ENCODE data around the gene METTL24.

METTL24 gene, protein sequence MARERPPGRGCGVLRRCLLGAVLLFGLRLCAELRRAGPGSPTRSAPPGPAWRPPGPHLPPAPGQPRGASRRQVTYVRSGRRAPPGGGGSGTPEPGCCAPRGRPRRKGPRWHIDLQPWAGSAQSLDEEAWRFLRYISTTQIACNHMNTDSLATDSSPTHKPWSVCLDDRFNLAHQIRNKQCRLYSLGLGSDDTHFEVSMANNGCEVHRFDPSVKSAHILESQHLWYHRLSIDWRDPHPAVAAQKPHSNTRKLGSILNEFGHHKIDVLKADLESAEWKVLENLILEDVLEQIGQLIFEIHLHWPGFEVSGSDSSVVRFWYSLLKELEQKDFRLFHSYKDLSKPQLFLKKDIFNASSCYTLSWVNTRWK

DNA sequence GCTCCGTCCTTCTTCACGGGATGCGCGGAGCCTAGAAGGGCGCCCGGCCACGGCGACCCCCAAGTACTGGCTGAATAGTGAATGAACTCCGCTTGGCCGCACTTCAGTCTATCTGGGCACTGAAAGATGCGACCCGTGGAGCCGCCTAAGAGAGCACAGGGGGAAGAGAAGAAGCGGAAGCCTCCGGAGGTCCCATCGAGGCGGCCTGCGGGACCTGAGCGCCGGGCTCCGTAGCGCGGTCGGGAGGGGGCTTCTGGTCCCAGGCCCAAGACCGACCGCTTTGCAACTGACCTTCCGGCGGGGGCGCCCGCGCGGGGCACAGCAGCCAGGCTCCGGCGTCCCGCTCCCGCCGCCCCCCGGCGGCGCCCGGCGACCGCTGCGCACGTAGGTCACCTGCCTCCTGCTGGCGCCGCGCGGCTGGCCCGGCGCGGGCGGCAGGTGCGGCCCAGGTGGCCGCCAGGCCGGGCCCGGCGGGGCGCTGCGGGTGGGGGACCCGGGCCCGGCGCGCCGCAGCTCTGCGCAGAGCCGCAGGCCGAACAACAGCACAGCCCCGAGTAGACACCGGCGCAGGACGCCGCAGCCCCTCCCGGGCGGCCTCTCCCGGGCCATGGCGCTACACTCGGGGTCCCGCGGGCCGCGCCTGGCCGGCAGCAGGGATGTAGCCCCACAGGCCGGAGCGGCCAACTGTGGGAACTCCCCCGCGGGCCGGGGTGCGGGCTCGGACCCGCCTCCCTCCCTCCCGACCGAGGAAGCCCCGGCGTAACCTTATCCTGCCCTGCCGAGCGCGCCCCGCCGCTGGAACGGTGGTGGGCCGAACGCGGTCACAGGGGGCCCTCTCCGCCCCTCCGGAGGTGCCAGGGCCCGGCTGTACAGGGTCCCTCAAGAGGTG lies at the start of gene METTL24:
Gene METTL24 (minus strand): TSS at position 686 of the 889 bp plus-strand sequence. CDS start 77 bp downstream, at position 609.
- DNase-seq = peak; percentile 36

DNA sequence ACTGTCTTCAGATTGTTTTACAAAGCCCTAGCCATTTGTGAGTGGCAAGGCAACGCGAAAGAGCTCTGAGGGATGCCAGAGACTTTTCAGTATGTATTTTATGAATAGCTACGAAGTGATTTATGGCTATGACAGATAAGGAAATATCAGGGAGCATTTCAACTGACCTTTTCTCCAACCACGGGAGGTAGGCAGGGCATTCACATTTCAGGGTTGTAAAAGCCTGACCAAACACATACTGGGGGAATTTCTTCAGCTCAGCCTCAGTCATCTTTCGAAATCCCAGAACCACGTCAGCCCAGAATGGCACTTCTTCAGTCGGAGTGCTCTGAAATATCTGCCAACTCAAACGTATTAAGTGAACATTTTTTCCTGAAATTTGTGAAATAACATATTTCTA lies 46.5 kb upstream of the METTL24 start:
- no peak for DNase-seq

DNA sequence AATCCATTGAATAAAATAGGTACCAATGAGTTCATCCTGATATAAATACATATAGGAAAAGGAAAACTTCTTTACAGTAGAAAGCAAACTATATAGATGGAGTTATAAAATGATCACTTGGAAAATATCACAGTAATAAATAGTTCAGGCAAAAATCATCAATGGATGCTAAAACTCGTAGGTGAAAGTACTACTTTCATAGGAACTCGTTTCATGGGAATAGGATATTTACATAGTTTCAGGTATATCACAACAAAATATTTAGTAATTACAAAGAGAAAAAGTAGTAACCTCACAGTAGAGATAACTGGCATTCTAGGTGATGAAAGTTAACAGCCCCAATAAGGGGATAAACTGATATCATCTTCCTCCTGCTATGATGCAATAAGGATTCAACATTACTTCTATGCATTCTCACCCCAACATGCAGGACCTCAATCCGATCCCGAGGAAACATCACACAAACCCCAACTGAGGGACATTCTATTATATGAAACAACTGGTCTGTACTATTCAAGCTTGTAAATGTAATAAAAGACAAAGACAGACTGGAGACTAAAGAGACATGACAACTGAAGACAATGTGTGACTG lies 43.5 kb upstream of the METTL24 start:
- no peak for DNase-seq

DNA sequence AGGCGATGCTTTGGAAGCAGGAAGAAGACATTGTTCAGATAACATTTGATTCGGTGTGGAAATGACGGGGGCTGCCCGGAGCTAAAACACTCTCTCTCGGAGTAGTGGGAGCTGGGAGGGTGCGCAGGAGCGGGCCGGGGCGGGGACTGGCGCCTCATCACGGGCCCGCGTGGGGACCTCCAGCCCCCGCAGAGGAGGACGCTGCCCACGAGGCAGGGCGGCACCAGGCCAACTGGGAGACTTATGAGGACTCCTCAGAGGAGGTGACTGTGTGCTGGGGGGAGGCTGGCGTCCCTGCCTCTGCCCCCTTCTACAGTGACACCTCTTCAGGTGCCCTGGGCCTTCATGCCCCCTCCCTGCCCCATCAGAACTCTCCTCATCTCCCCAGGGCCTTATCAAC lies 42.1 kb upstream of the METTL24 start:
- DNase-seq = no peak

DNA sequence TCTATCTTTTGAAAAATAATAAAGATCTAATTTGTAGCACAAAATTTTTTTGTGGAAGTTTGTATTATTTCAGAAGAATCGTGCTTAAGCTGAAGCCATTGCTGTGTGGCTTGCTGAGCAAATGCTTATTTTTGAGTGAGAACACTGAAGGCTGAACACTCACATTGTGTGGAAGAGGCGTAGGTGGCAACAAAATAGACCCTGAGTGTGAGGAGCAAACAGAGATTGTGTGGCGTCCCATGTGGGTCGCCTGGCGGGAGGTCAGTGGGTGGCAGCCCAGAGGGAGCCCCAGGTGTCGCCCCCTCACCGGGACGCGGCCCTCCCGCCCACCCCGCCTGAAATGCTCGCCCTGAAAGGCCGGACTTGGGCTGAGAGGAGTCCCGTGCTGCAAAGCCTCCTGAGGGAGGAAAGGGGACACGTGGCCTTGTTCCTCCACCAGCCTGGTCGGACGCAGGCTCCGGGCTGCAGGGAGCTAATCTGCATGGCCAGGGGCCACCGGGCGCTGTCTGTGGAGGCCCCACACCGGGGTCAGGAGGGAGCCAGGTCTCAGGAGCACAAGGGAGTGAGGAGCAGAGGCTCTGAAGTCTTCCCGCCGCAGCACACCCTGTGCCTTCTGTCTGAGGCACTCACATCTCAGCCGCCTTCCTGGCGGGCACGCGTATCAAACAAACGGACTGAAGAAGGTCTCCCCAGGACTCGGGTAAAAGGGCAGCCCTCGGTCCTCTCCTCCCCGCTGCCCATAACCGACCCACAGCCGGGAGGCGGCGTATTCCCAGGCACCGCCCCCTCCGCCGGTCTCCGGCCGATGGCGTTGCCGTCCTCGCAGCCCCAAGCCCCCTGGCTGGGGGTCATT lies 41.3 kb upstream of the METTL24 start:
- peak; percentile 37 for DNase-seq

DNA sequence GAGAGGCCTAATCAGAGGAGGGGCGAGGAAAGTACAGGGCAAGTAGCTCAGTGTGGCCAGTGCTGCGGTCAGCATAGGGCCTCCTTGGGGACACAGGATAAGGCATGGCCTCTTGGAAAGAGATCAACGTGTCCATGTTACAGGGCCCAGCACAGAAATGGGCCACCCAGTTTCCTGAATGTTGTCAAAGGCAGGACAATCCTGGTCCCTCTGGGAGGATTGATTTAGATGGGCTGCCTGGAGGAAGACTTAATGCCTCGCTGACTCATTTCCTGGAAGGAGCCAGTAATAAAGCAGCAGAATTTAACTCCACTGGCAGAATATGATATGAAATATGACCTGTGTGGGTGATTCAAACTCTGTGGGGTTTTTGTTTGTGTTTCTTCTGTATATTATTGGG lies 40.6 kb upstream of the METTL24 start:
- DNase-seq = no peak

DNA sequence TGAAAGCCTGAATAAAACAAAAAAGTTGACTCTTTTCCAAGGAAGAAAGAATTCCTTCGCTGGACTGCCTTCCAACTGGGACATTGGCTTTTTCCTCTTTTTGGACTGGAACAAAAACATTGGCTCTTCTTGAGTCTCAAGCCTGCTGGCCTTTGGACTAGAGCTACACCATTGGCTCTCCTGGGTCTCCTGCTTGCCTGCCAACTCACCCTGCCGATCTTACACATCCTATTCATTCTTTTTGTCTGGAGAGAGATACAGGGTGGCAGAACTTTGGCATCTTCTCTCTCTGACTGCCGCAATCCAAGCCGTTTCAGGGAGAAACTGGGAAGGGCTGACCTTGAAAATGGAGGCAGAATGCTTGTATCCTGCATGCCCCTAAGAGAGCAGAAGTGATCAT lies 37.1 kb upstream of the METTL24 start:
- DNase-seq = no peak

DNA sequence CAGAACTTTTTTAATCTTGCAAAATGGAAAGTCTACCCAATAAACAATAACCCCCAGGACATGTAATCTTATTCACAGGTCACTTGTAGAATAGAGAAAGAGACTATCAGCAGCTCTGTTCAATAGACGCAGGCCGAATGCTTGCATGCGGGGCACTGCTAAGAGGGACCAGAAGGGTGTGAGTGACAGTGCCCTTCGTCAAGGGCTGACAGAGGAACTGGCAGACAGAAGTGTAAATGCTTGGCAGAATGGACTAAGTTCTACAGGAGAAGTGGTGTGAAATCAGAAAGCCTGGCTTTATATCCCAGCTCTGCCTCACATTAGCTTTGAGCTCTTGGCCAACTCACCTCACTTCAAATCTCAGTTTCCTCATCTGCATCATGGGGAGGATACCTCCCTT lies 36.3 kb upstream of the METTL24 start:
- no peak for DNase-seq

DNA sequence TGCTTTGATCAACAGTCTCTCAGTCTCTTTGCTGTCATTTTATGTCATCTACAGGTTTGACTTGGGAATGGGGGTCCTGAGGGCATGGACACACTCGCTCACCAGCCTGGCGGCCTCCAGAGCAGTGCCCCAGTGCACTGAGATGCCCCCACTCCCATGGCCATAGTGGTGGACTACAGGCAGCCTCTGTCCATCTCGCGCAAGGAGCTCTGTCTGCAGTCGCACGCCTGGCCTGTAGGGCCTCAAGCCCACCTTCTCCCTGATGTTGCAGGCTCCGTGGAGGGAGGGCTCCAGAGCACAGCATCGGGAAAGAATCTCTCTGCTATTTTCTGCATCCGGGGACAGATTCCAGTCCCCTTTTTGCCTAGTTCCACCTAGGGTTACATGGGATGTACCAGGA lies 34.6 kb upstream of the METTL24 start:
- no peak for DNase-seq

DNA sequence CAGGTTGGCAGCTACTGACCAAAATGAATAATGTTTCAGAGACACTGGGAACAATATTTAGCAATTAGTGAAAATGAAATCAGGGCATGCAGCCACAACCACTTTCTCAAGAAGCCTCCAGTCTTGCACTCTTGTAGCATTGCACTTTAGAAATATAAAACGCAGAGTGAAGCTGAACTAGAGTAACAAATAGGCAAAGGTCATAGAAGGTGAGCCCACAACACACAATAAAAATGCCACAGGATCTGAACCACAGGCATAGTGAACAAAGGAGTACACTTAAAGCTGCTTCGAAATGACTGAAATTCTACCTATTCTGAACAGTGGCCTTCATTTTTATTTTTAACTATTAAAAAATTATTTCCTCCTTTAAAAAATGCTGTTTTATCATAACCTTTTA lies 32.3 kb upstream of the METTL24 start:
- no peak for DNase-seq

DNA sequence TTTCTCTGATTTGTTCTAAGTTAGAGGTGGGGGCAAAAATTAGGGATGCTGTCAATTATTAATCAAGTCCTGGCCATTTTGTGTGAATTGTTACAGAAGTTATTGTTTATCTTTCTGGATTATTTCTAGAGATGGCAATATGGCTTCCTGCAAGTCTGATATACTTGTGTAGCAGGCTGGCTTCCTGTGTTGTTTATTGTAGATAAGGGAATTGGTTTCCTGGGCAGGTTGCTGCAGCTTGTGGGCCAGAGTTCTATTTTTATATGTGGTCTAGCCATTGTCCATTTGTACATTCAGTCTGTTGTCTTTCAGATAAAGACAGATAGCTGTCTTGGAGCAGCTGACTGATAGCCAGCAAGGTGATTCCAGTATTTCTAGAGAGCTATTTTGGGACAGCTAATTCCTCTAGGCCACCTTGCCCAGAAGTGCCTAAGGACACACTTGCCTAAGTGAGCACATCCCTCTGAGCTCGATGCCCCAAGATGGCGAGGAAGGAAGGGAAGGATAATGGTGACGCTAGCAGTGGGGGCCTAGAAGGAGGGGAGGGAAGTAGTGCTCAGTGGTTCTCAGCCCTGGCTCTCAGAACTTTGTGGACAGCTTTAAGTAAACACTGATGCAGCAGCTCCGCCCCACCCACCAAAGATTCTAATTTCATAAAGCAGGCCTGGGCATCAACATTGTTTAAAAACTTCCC lies 31.7 kb upstream of the METTL24 start:
- no peak for DNase-seq

DNA sequence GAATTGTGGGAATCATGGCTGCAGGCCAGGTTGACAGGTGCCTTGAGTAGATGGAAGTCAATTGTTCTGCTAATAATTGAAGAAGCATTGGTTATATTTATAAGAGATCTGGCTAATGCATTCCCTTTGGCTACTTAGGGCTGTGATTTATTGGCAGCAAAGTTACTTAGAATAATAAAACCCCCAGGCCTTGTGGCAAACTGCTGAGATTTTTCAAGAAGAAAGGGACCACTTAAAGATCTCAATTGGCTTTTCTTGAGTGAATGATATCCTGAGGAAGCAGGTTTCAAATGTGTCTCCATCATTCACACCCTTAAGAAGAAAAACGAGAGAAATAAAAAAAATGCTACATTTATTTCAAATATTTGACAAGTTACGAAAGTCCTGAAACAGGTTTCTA lies 29.8 kb upstream of the METTL24 start:
- DNase-seq = no peak

DNA sequence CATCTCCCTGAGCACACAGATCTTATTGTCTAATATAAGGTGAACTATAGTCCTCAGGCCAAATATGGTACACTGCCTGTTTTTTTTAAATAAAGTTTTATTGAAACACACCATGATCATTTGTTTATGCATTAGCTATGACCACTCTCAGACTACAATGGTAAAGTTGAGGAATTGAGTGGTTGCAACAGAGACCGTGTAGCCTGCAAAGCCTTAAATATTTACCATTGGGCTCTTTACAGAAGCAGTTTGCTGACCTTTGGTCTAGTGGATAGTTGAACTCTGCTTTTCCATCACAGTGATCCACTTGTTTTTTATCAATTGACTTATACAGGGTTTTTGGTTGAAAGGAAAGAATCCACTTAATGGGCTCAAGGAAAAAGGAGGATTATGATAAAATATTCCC lies 27.3 kb upstream of the METTL24 start:
- DNase-seq = no peak

DNA sequence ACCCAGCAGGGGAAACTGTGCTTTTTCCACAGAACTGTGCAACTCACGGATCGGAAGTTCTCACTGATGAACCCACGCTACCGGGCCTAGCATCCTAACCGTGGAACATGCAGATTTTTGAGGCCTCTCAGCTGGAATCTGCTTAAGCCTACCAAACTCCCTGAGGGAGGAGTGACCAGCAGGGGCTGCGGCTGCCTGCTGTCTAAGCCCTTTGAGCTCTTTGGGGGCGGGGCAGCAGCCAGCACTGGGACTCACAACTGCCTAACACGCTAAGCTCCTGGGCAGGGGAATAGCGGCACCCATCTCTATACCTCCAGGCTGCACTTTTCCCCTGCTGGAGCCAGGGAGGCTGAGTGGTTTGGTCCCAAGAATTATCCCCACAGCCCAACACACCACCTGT lies 20.4 kb upstream of the METTL24 start:
- DNase-seq = no peak

DNA sequence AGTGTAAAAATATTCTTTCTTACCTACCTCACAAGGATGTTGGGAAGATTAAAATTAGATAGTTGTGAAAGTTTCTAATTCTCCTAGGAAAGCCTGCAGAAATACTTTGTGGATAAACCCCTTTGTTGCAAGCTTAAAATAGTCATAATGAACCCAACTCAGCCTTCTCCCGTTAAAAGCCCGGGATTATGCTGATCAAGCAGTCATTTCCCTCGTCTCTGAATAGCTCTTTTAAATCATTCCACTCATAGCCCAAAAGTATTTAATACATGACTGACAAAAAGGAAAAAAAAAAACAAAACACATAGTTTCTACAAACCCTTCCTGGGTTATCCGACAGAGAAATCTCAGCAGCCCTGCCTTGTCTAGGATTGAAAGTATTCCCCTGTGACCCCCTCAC lies 10.9 kb upstream of the METTL24 start:
- DNase-seq = no peak

DNA sequence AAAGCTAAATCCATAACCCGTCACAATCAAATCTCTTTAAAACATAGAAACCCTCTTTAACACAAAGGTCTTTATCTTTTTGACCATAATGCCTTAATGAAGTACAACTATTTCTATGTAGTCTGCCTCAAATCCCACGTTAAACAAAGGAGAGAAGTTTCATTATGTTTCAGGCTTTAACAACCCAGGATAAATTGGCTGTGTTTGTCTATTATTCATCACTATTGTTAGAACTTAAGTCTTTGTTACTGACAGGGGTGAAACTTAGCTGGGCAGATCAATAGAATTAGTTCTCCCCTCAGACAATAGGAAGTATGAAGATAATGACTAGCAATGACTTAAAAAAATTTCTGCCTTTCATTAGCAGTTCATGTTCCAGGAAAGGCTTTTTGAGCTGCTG lies 10.1 kb upstream of the METTL24 start:
- DNase-seq = no peak

DNA sequence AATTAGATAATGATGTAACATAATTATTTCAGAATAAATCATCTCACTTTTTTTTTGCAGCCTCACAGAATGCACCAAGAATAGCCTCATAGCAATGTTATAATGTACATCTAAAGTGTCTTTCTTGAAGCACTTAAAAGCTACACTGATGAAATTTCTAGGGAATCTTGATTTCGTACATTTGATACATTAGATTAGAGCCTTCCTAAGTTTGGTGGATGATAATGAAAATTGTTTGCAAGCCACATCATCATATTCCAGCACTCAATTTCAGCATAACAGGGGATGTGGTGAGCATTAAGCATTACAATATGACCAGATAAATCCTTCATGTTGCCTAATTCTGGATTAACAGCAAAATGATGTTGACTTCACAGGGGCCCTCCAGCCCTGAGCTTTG lies 9.7 kb upstream of the METTL24 start:
- no peak for DNase-seq

DNA sequence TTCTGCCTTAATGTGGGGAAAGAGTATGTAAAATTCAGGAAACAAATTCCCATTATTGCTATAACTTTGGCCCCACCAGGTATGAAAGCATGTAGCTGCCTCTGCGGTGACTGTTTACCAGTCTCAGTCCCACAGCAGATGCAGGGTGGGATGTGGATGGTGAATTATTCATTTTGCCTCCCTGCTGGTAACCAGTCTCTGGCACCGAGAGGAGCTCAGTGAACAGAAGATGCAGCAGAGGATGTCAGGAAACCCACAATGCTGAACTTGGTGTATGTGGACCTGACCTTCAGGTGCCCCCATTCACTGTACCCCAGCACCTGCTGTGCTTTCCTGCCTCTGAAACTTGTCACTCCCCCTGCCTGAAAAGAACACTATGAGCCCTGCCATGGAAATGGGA lies 8.8 kb upstream of the METTL24 start:
- no peak for DNase-seq

DNA sequence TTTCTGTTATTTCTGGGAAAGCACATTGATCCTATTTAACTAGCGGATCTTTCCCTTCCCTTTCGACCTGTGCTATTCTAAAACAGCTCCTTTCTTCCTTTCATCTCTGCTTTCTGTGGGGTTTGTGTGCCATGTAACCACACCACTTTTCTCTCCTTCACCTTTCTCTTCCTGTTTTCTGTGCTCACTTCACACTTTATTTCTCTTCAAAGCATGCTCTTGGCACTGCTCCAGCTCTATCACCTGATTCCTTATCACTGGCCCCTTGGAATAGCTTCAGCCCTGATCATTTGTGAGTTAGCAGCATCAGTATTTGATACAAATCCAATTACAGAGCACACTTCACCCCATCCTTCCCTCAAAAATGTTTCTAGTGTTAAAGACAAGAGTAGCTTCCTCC lies 8.1 kb upstream of the METTL24 start:
- no peak for DNase-seq

DNA sequence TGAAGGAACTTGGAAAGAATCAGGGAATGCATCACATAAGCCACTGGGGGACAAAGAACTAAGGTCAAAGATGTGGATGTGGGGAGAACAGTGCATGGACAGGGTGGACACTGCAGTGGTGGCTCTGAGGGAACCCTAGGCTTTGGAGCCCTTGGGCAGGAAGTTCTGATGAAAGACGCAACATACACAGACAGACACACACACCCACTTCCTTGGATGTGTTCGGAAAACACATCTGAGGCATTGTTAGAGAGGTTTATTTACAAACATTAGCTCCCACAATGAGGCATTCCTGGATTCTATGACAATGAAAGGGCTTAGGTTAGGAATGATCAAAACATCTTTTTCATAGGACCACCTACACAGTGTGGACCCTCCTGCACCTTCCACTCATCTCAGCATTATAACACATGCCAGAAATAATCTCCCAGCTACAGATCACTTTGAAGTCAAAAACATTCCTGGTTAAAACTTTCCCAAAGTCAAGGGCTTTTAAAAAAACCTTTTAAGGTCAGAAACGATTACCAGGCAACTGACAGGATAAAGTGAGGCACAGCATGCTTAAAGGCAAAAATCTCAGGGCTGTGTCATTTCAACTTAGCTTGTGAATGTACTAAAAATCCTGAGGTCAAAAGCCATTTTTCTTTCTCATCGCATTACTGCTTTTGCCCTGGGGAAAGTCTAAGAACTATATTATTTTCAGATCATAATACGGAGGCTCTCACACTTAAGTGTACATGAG lies 6.4 kb upstream of the METTL24 start:
- DNase-seq = no peak

DNA sequence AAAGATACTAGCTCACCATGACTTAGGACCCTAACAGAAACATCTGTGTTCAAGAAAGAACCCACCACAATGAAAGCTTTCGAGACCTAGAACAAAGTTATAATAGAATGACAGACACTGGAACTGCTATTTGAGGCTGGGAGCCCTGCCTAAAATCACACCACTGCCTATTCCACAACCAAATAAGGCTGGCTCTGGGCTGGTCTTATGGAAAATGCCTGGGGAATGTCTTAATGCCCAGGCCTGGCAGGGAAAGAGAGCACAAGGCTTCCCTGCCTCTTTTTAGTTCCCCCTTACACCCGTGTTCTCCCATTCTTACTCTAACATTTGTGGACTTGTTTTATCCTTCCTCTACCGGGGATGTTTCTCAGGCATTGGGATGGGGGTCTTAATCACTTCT lies 5.6 kb upstream of the METTL24 start:
- peak; percentile 39 for DNase-seq

DNA sequence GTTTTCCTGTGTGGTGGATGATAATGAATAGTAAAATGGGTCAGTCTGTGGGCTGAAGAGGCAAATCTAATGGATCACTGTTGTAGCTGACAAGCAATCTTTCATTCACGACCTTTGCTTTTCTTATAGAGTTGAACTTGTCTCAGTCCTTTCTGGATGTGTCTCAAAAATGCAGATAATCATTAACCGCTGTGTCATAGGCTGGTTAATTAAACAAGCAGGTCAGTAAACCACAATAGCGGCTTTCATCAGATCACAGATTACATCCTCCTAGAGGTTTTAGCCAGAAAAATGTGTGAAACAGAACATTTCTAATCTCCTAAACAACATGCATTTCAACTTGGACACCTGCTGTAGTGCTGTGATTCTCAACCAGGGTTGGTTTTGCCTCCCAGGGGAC lies 2.5 kb upstream of the METTL24 start:
- DNase-seq = no peak
